ENCODE data around the gene NOS1AP. TPM values are rescaled to one million over a fixed set of nuclear protein-coding genes. Genes with fewer than 3 reads are reported as not detected.

The NOS1AP gene
- total and polyA plus RNA-seq, 2 donors from 2014 or later = 0.47 to 10.7 TPM

DNA sequence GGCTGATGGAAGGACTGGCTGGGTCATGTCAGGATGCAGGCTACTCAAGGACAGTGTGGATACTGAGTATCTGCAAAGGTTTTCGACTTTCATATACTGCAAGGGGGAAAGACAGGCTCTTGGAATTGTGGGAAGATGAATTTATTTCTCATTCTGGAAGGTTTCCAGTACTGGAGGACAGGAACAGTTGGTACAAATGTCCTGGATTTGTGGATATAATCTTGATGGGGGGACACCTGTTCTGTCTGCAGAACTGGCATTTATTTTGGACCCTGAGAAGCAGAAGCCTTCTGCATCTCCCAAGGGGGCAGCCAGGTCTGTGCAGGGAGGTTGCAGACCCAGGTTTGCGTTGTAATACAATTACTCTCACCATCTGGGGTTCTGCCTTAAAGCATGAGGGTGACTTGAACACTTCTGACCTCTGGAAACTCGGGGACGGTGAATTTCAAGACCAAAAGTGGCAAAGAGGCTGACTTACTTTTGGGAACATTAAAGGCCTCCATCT, 65.8 kb downstream of the NOS1AP start:
- TF ChIP-seq CTCF (IDR thresholded peaks at IDR 0.05; ENCODE audit: borderline replicate concordance, extremely low read depth, insufficient read depth) = no peak
- Histone ChIP-seq H3K27ac (ENCODE audit: low read depth in 2 of 2, low read length in 2 of 2) (no peak overlapping the region), H3K36me3 (ENCODE audit: control insufficient read depth in 2 of 3, insufficient read depth in 3 of 3, low read length in 3 of 3) (no peaks in the 10 kb centered on the region), H3K4me3 (ENCODE audit: low read length in 3 of 3) (no peak overlapping the region), H3K9me3 (ENCODE audit: control insufficient read depth in 2 of 3, insufficient read depth in 1 of 3, low read length in 3 of 3) (no peaks in the 10 kb centered on the region), H3K4me1 (ENCODE audit: control insufficient read depth in 2 of 3, insufficient read depth in 2 of 3, low read depth in 1 of 3, low read length in 3 of 3) (peaks cover 0 to 11% (median 9%) of the 10 kb centered on the region in 3 donors), H3K9ac (ENCODE audit: low read length in 3 of 3) (no peak overlapping the region), H3K27me3 (ENCODE audit: control insufficient read depth, insufficient read depth, low read length) (no peaks in the 10 kb centered on the region)
- FAIRE-seq (no peak), DNase-seq (no peak)
- intact Hi-C loops (cut with DNase I) = no loop called here

DNA sequence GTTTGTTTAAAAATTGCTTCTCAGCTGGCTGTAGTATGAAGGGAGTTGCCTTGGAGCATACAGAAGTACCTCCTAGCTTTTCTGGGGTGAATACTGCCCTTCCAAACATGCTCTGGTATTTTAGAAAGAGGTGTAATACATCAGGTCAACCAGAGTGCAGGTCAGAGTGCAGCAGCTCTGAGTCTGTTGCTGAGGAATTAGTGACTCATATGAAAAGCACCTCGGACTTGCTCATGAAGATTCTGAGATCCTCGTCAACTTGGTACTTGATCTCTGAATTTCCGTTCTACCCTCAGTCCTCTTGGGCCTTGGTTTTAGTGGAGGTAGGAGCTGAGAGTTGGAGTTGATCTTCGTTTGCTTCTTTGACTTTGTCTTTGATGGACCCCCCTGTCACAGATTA, 67.3 kb downstream of the NOS1AP start:
- H3K36me3 ChIP-seq (ENCODE audit: control insufficient read depth in 2 of 3, insufficient read depth in 3 of 3, low read length in 3 of 3) = no peaks in the 10 kb centered on the region
- peaks cover 0 to 9% (median 5%) of the 10 kb centered on the region in 3 donors for H3K4me1 ChIP-seq (ENCODE audit: control insufficient read depth in 2 of 3, insufficient read depth in 2 of 3, low read depth in 1 of 3, low read length in 3 of 3)
- no peak for FAIRE-seq
- intact Hi-C loops (cut with DNase I) = no loop called here
- H3K27ac ChIP-seq (ENCODE audit: low read depth in 2 of 2, low read length in 2 of 2) = no peak overlapping the region
- H3K9me3 ChIP-seq (ENCODE audit: control insufficient read depth in 2 of 3, insufficient read depth in 1 of 3, low read length in 3 of 3) = no peaks in the 10 kb centered on the region
- H3K9ac ChIP-seq (ENCODE audit: low read length in 3 of 3) = no peak overlapping the region
- no peaks in the 10 kb centered on the region for H3K27me3 ChIP-seq (ENCODE audit: control insufficient read depth, insufficient read depth, low read length)
- no peak overlapping the region for H3K4me3 ChIP-seq (ENCODE audit: low read length in 3 of 3)
- no peak for TF ChIP-seq CTCF (IDR thresholded peaks at IDR 0.05; ENCODE audit: borderline replicate concordance, extremely low read depth, insufficient read depth)
- DNase-seq = no peak

GRCh38 chr1:162137179-162137960, 67.9 kb downstream of the NOS1AP start:
- FAIRE-seq (no peak), DNase-seq (no peak)
- Histone ChIP-seq H3K4me1 (ENCODE audit: control insufficient read depth in 2 of 3, insufficient read depth in 2 of 3, low read depth in 1 of 3, low read length in 3 of 3) (peaks cover 0 to 6% (median 3%) of the 10 kb centered on the region in 3 donors), H3K9ac (ENCODE audit: low read length in 3 of 3) (no peak overlapping the region), H3K36me3 (ENCODE audit: control insufficient read depth in 2 of 3, insufficient read depth in 3 of 3, low read length in 3 of 3) (no peaks in the 10 kb centered on the region), H3K27me3 (ENCODE audit: control insufficient read depth, insufficient read depth, low read length) (no peaks in the 10 kb centered on the region), H3K9me3 (ENCODE audit: control insufficient read depth in 2 of 3, insufficient read depth in 1 of 3, low read length in 3 of 3) (no peaks in the 10 kb centered on the region), H3K4me3 (ENCODE audit: low read length in 3 of 3) (no peak overlapping the region), H3K27ac (ENCODE audit: low read depth in 2 of 2, low read length in 2 of 2) (no peak overlapping the region)
- intact Hi-C loops (cut with DNase I) = no loop called here
- TF ChIP-seq CTCF (IDR thresholded peaks at IDR 0.05; ENCODE audit: borderline replicate concordance, extremely low read depth, insufficient read depth) = no peak
